Measurements from ENCODE around the gene PLCB3.

DNA sequence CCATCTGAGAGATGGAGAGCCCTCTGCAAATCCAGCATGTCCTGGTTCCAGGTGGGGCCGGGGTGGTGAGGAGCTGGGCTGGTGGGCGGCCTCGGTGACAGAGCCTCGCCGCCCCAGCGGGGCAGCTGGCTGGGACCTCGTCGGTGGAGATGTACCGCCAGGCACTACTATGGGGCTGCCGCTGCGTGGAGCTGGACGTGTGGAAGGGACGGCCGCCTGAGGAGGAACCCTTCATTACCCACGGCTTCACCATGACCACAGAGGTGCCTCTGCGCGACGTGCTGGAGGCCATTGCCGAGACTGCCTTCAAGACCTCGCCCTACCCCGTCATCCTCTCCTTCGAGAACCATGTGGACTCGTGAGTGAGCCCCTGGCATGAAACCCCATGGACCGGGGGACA, 7.0 kb downstream of the PLCB3 start:
- TF ChIP-seq, protein P1, sequence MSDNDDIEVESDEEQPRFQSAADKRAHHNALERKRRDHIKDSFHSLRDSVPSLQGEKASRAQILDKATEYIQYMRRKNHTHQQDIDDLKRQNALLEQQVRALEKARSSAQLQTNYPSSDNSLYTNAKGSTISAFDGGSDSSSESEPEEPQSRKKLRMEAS (IDR thresholded peaks at IDR 0.05; ENCODE audit: insufficient read depth, insufficient read length): no peak
- TF ChIP-seq, protein P2, sequence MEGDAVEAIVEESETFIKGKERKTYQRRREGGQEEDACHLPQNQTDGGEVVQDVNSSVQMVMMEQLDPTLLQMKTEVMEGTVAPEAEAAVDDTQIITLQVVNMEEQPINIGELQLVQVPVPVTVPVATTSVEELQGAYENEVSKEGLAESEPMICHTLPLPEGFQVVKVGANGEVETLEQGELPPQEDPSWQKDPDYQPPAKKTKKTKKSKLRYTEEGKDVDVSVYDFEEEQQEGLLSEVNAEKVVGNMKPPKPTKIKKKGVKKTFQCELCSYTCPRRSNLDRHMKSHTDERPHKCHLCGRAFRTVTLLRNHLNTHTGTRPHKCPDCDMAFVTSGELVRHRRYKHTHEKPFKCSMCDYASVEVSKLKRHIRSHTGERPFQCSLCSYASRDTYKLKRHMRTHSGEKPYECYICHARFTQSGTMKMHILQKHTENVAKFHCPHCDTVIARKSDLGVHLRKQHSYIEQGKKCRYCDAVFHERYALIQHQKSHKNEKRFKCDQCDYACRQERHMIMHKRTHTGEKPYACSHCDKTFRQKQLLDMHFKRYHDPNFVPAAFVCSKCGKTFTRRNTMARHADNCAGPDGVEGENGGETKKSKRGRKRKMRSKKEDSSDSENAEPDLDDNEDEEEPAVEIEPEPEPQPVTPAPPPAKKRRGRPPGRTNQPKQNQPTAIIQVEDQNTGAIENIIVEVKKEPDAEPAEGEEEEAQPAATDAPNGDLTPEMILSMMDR (IDR thresholded peaks at IDR 0.05; ENCODE audit: extremely low read depth in 1 of 2, insufficient read depth in 1 of 2, low read depth in 1 of 2, low read length in 2 of 2): no peak
- no peak for TF ChIP-seq POLR2A (IDR thresholded peaks at IDR 0.05; ENCODE audit: low read depth, low read length)
- no peak for TF ChIP-seq GATA2 (IDR thresholded peaks at IDR 0.05; ENCODE audit: insufficient read depth, insufficient read length, low read depth, low read length)
- no peak for TF ChIP-seq EZH2 (IDR thresholded peaks at IDR 0.05; ENCODE audit: borderline replicate concordance, low read depth, low read length, severe bottlenecking)

All from endothelial cell of umbilical vein (primary cell).